PC-3 (cell line): Measurements from ENCODE around the gene UGT1A8.

Experiments
- EZH2 ChIP-seq: fragments of 300-600 bp; sonication (generic); IDR thresholded peaks from one replicate; pipeline ENCODE4 v1.6.1; 2017; ENCODE audit warnings: antibody characterized with exemption, mild to moderate bottlenecking, low read length; ENCODE audit not compliant: unreplicated experiment
- EZH2phosphoT487 ChIP-seq: fragments of 300-600 bp; sonication (generic); IDR thresholded peaks from 2 replicates; pipeline ENCODE4 v1.6.1; 2018; ENCODE audit warnings: mild to moderate bottlenecking, antibody characterized with exemption, low read length, borderline replicate concordance
- TF ChIP-seq, protein P1 (sequence below): fragments of 300-600 bp; sonication (generic); conservative IDR thresholded peaks from 2 replicates; pipeline ENCODE4 v1.5.1; 2017; ENCODE audit warnings: antibody characterized with exemption, low read depth, mild to moderate bottlenecking, low read length

- TF ChIP-seq, protein P1, sequence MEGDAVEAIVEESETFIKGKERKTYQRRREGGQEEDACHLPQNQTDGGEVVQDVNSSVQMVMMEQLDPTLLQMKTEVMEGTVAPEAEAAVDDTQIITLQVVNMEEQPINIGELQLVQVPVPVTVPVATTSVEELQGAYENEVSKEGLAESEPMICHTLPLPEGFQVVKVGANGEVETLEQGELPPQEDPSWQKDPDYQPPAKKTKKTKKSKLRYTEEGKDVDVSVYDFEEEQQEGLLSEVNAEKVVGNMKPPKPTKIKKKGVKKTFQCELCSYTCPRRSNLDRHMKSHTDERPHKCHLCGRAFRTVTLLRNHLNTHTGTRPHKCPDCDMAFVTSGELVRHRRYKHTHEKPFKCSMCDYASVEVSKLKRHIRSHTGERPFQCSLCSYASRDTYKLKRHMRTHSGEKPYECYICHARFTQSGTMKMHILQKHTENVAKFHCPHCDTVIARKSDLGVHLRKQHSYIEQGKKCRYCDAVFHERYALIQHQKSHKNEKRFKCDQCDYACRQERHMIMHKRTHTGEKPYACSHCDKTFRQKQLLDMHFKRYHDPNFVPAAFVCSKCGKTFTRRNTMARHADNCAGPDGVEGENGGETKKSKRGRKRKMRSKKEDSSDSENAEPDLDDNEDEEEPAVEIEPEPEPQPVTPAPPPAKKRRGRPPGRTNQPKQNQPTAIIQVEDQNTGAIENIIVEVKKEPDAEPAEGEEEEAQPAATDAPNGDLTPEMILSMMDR: no peak
- TF ChIP-seq EZH2 (no peak), EZH2phosphoT487 (no peak)
Observed at GRCh38 chr2:233639860-233640259, 22.4 kb downstream of the UGT1A8 start.
